Dendritic cell treated with granulocyte-macrophage colony-stimulating factor and Interleukin-4, amounts not matched to agents 40 ng/mL and 50 ng/mL, for 4 days (primary cell): ENCODE data around the gene HLA-A.

Experiments
- H3K27ac Mint-ChIP-seq: one replicate; pipeline ENCODE4 v1.8.0; 2022; ENCODE audit warnings: mild to moderate bottlenecking, mixed read lengths
- H3K27me3 Mint-ChIP-seq: one replicate; pipeline ENCODE4 v1.8.0; 2022; ENCODE audit warnings: mild to moderate bottlenecking, mixed read lengths
- H3K36me3 Mint-ChIP-seq: one replicate; pipeline ENCODE4 v1.8.0; 2022; ENCODE audit warnings: low read depth, mixed read lengths
- H3K4me1 Mint-ChIP-seq: one replicate; pipeline ENCODE4 v1.8.0; 2022; ENCODE audit warnings: low read depth, mixed read lengths
- H3K4me3 Mint-ChIP-seq: one replicate; pipeline ENCODE4 v1.8.0; 2022; ENCODE audit warnings: mild to moderate bottlenecking, moderate library complexity, mixed read lengths
- H3K9me3 Mint-ChIP-seq: one replicate; pipeline ENCODE4 v1.8.0; 2022; ENCODE audit warnings: mixed read lengths
- intact Hi-C: fragments of 100-400 bp; cut with micrococcal nuclease; formaldehyde crosslinking; loops from one replicate; pipeline ENCODE4 v1.15.0; 2022

Gene HLA-A

DNA sequence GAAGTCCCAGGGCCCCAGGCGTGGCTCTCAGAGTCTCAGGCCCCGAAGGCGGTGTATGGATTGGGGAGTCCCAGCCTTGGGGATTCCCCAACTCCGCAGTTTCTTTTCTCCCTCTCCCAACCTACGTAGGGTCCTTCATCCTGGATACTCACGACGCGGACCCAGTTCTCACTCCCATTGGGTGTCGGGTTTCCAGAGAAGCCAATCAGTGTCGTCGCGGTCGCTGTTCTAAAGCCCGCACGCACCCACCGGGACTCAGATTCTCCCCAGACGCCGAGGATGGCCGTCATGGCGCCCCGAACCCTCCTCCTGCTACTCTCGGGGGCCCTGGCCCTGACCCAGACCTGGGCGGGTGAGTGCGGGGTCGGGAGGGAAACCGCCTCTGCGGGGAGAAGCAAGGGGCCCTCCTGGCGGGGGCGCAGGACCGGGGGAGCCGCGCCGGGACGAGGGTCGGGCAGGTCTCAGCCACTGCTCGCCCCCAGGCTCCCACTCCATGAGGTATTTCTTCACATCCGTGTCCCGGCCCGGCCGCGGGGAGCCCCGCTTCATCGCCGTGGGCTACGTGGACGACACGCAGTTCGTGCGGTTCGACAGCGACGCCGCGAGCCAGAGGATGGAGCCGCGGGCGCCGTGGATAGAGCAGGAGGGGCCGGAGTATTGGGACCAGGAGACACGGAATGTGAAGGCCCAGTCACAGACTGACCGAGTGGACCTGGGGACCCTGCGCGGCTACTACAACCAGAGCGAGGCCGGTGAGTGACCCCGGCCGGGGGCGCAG, at the start of gene HLA-A:
Gene HLA-A, plus strand, starts transcription at position 258 of the 778 bp plus-strand sequence. Its CDS starts 22 bp downstream, at position 280.
- Mint-ChIP-seq H3K36me3 (peaks cover 58% of the 10 kb centered on the region), H3K4me3 (peak within 1 kb of the TSS; percentile 94), H3K27ac (peak within 1 kb of the TSS; percentile 96), H3K4me1 (peaks cover 59% of the 10 kb centered on the region), H3K27me3 (no peaks in the 10 kb centered on the region), H3K9me3 (no peaks in the 10 kb centered on the region)
- intact Hi-C loops, result loop anchor here (5.0 to 10.0 kb wide), 2 partner anchors 35 to 122 kb away; partner anchors contain the start of genes POLR1H and PPP1R11

DNA sequence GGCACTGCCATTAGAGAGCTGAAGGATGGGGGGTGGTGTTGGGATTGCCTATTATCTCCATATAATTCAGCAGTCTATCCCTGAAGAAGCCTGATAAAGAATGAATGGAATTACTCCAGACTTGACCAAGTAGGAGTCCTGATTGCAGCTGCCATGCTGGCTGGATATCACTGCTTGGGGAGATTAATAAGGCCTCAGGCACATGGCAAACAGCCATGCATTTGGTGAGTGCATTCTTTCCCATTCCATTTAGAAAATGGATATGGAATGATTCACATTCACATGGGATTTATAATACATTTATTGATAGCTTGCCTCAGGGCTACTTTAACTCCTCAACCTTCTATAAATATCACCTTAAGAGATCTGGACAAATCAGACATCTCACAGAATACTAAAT, 49.6 kb upstream of the HLA-A start:
- intact Hi-C loops, result no loop called here
- H3K27me3 Mint-ChIP-seq, result peaks cover 14% of the 10 kb centered on the region
- H3K9me3 Mint-ChIP-seq, result peaks cover under 1% of the 10 kb centered on the region
- H3K36me3 Mint-ChIP-seq, result peaks cover 7% of the 10 kb centered on the region
- H3K4me3 Mint-ChIP-seq, result no peak overlapping the region
- H3K4me1 Mint-ChIP-seq, result peaks cover 7% of the 10 kb centered on the region
- no peak overlapping the region for H3K27ac Mint-ChIP-seq

GRCh38 chr6:29899281-29899680, 43.1 kb upstream of the HLA-A start:
- Mint-ChIP-seq H3K4me1 (no peaks in the 10 kb centered on the region), H3K36me3 (no peaks in the 10 kb centered on the region), H3K27me3 (peaks cover 6% of the 10 kb centered on the region), H3K27ac (no peak overlapping the region), H3K4me3 (no peak overlapping the region), H3K9me3 (peaks cover 8% of the 10 kb centered on the region)
- intact Hi-C loops, result no loop called here

DNA sequence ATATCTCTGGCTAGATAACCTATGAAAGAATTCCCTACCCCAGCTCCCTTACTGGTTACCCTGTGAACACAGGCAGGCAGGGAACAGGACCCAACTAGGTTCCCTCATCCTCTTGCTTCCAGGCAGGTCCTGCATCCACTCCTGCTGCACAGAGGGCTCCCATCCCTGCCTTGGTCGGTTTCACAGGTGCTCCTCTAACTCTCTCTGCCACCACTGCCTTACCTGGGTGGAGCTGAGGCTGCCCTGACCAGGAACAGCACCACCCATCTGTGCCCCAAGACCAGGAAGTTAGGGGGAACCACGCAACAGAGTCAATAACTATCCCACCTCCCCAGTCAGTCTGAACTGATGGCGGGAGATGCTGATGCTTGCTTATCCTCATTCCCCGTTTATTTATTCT, 37.0 kb upstream of the HLA-A start:
- H3K27me3 Mint-ChIP-seq, result peaks cover 12% of the 10 kb centered on the region
- no peaks in the 10 kb centered on the region for H3K4me1 Mint-ChIP-seq
- H3K27ac Mint-ChIP-seq, result no peak overlapping the region
- intact Hi-C loops, result no loop called here
- no peaks in the 10 kb centered on the region for H3K9me3 Mint-ChIP-seq
- no peak overlapping the region for H3K4me3 Mint-ChIP-seq
- H3K36me3 Mint-ChIP-seq, result no peaks in the 10 kb centered on the region

DNA sequence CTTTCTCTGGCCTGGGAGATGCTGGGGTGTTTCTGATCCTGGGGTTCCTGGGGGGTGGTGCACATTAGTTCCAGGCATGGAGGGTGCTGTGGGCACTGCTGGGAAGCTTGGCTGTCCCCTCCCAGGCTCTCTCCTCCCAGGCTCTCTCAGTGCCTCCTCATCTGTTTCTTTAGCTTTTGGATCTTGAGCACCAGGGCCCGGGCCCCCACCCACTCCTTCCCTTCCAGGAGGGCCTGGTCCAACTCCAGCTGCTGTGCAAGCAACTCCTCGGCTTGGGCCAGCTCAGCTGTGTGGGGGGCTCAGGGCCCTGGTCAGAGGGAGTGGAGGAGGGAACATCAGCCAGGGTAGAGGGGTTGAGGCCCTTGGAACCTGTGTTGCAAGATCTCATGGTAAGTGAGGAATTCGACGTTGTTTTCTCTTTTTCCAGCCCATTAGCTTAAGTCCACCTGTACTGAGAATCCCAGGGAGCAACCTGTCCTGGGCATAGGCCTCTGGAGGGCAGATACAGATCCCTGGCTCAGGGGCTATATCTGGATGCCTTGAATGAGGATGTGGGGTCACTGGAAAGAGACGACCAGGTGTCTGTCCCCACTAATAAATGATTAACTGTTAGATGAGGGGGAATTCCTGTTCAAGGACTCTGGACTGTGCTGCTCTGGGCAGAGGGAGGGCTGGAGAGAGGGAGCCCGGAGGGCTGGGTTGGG, 34.5 kb upstream of the HLA-A start:
- Mint-ChIP-seq H3K4me1 (no peaks in the 10 kb centered on the region), H3K4me3 (no peak overlapping the region), H3K27ac (no peak overlapping the region), H3K27me3 (peaks cover 21% of the 10 kb centered on the region), H3K9me3 (no peaks in the 10 kb centered on the region), H3K36me3 (no peaks in the 10 kb centered on the region)
- intact Hi-C loops, result no loop called here

GRCh38 chr6:29908341-29908662, 34.0 kb upstream of the HLA-A start:
- H3K27ac Mint-ChIP-seq, result no peak overlapping the region
- H3K36me3 Mint-ChIP-seq, result no peaks in the 10 kb centered on the region
- H3K4me1 Mint-ChIP-seq, result no peaks in the 10 kb centered on the region
- H3K27me3 Mint-ChIP-seq, result peaks cover 22% of the 10 kb centered on the region
- H3K4me3 Mint-ChIP-seq, result no peak overlapping the region
- intact Hi-C loops, result no loop called here
- no peaks in the 10 kb centered on the region for H3K9me3 Mint-ChIP-seq

DNA sequence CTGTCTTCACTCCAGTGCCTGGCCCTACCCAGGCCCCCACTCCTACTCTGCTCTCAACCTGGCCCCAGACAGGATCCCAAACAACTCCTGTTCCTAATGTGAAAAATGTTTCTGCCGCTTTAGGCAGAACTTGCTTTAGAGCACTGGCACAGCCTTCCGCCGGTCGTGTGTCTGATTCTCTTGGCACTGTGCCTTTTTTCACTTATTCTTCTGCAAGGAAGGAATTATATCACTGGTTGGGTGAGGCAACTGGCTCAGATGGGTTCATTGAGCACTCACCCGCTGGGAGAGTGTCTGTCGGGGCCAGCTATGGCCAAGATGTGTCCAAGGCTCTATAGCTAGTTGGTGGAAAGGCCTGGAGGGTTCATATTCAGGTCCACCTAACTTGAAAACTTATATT, 33.6 kb upstream of the HLA-A start:
- no peaks in the 10 kb centered on the region for H3K4me1 Mint-ChIP-seq
- peaks cover 24% of the 10 kb centered on the region for H3K27me3 Mint-ChIP-seq
- no peak overlapping the region for H3K4me3 Mint-ChIP-seq
- no peaks in the 10 kb centered on the region for H3K9me3 Mint-ChIP-seq
- H3K36me3 Mint-ChIP-seq, result no peaks in the 10 kb centered on the region
- H3K27ac Mint-ChIP-seq, result no peak overlapping the region
- intact Hi-C loops, result no loop called here

DNA sequence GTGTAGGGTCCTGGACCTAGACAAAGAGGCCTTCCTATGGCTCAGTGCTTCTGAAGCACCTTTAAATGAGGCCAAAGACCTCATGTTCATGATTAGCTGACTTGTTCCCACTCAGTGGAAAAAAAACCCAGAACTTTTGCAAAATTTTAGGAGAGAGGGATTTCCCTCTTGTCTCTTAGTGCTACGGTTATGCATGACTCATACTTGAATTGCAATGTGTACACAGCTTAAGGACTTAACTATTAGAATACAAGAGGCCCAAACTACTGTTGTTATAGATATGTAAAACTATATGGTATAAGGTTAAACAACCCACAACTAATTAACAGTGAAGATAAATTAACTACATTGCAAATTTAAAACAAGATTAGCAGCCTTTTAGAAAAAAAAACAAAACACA, 32.3 kb upstream of the HLA-A start:
- Mint-ChIP-seq H3K4me3 (no peak overlapping the region), H3K36me3 (no peaks in the 10 kb centered on the region)

DNA sequence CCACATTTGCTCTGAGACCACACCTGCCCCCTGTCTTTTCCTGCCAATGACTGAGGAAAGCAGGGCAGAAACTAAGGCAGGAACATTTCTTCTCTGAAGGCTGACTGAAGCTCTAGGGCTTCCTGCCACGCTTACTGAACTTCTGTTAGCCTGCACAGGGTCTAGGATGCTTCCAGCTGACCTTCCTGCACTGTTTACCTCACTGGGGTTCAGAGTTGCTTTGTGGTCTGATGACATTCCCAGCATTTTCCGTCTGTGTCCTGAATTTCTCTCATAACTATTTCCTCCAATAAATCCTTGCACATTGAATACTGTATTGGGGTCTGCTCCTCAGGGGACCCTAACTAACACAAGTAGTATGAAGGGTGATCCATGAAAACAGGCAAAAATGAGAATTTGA, 29.5 kb upstream of the HLA-A start:
- H3K27ac Mint-ChIP-seq, result no peak overlapping the region
- H3K27me3 Mint-ChIP-seq, result peaks cover 15% of the 10 kb centered on the region
- no peak overlapping the region for H3K4me3 Mint-ChIP-seq
- H3K36me3 Mint-ChIP-seq, result no peaks in the 10 kb centered on the region
- intact Hi-C loops, result no loop called here
- H3K4me1 Mint-ChIP-seq, result peaks cover 21% of the 10 kb centered on the region
- no peaks in the 10 kb centered on the region for H3K9me3 Mint-ChIP-seq

More for the DNA sequence above, 32.3 kb upstream of the HLA-A start:
- intact Hi-C loops, result no loop called here
- Mint-ChIP-seq H3K4me1 (no peaks in the 10 kb centered on the region), H3K9me3 (no peaks in the 10 kb centered on the region), H3K27me3 (peaks cover 24% of the 10 kb centered on the region), H3K27ac (no peak overlapping the region)

DNA sequence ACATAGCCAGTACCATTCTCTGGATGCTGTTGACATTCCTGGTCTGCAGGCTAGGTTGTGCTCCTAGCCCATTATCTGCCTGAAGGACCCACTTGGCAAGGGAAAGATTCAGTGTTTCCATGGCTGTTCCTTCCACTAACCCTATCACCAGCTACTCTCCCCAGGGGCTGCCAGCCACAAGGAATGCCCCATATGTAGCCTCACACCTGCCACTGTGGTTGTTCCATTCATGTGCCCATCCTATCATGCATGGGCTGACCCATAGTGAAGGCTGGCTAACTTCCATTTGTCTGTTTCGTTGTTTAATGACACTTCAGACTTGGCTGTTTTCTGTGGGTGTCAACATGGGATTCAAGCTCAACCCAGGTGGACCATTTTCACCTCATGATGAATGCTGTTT, 25.6 kb upstream of the HLA-A start:
- Mint-ChIP-seq H3K36me3 (no peaks in the 10 kb centered on the region), H3K4me1 (peaks cover 48% of the 10 kb centered on the region), H3K27me3 (peaks cover 10% of the 10 kb centered on the region), H3K4me3 (no peak overlapping the region), H3K27ac (no peak overlapping the region), H3K9me3 (no peaks in the 10 kb centered on the region)
- intact Hi-C loops, result no loop called here

GRCh38 chr6:29917857-29918256, 24.5 kb upstream of the HLA-A start:
- Mint-ChIP-seq H3K27ac (no peak overlapping the region), H3K4me3 (no peak overlapping the region), H3K9me3 (no peaks in the 10 kb centered on the region), H3K36me3 (no peaks in the 10 kb centered on the region), H3K27me3 (peaks cover 5% of the 10 kb centered on the region), H3K4me1 (peaks cover 48% of the 10 kb centered on the region)
- intact Hi-C loops, result no loop called here

DNA sequence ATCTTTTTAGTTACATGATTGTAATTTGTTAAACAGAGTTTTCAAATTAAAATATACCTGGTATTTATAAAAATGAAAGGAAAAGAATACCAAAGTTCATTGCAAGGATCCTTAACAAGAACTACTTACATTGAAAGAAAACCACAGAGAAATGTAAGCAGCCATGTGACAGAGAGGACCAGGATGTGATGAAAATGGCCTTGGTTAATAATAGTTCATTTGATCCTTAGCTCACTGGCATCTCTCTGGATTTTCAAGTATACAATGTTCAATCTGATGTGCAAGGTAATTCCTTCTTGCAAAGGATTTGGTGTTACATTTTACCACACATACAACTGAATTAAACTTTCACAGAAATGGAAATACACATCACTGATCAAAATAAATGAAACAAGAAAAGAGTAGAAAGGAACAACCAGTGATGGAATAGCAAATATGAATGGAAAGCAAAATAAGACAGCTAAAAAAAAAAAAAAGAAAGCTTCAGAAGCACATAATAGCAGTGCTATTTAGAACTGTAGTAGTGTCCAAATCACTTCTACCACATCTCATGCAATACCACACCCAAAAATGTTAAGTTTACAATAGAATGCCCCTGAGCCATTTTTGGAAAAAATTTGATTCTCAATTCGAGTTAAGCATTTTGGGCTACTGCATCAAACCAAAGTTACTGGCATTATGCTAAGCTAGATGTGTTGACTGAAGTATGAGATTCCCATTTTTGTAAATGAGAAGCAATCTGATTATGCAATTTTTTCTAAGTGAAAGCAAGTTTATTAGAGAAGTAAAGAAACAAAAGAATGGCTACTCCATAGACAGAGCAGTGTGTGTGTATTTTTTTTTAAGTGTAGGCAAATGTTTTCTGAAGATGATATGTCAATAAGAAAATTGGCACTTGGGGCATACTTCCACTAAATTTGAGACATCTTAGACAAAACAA, 22.6 kb upstream of the HLA-A start:
- H3K4me1 Mint-ChIP-seq, result peaks cover 55% of the 10 kb centered on the region
- intact Hi-C loops, result no loop called here
- H3K9me3 Mint-ChIP-seq, result no peaks in the 10 kb centered on the region
- H3K4me3 Mint-ChIP-seq, result no peak overlapping the region
- H3K36me3 Mint-ChIP-seq, result no peaks in the 10 kb centered on the region
- no peak overlapping the region for H3K27ac Mint-ChIP-seq
- no peaks in the 10 kb centered on the region for H3K27me3 Mint-ChIP-seq

GRCh38 chr6:29924287-29924686, 18.0 kb upstream of the HLA-A start:
- no peak overlapping the region for H3K4me3 Mint-ChIP-seq
- intact Hi-C loops, result no loop called here
- no peaks in the 10 kb centered on the region for H3K36me3 Mint-ChIP-seq
- no peak overlapping the region for H3K27ac Mint-ChIP-seq
- H3K9me3 Mint-ChIP-seq, result no peaks in the 10 kb centered on the region
- H3K27me3 Mint-ChIP-seq, result no peaks in the 10 kb centered on the region
- peaks cover 43% of the 10 kb centered on the region for H3K4me1 Mint-ChIP-seq

DNA sequence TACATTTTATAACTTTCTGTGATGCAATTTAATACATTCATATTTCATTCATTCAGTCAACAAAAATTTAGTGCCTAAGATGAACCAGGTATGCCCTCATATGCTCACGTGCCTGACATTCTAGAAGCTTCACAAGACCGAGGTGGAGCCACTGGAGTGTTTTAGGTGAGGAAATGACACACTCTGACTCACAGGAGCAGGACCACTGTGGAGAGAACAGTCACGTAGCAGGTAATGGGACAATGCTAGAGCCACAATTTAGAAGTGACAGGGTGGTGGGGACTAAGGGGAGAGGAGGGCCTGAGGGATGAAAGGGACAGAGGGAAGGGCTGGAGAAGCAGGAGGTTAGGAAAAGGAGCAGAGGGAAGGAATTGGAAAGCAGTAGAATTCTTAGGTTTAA, 17.6 kb upstream of the HLA-A start:
- Mint-ChIP-seq H3K27me3 (no peaks in the 10 kb centered on the region), H3K9me3 (no peaks in the 10 kb centered on the region), H3K36me3 (no peaks in the 10 kb centered on the region), H3K4me1 (peaks cover 39% of the 10 kb centered on the region), H3K4me3 (no peak overlapping the region), H3K27ac (no peak overlapping the region)
- intact Hi-C loops, result loop anchor here (5.0 kb wide), 2 partner anchors 37 to 43 kb away; no protein-coding TSS in a partner anchor
